Body of pancreas (tissue), 4 donors: Measurements from ENCODE around the gene PLCXD3.

Experiments
- POLR2A ChIP-seq, 3 donors: fragments of 450-650 bp; IDR thresholded peaks; one replicate each; pipeline ENCODE4 v1.6.1; 2016; ENCODE audit warnings: antibody characterized with exemption in 3 of 3, mild to moderate bottlenecking in 2 of 3
- TF ChIP-seq, protein P1 (sequence below), 7 experiments: fragments of 450-650 bp in 4 of 7; fragments of 200-600 bp in 3 of 7; sonication (generic) in 3 of 7; IDR thresholded peaks; one replicate each; pipeline ENCODE4 v1.5.1; 2016 to 2019; ENCODE audit warnings: antibody characterized with exemption in 7 of 7

GRCh38 chr5:41418220-41419031, 92.0 kb downstream of the PLCXD3 start:
- TF ChIP-seq POLR2A (IDR thresholded peaks at IDR 0.05) = no peak
- TF ChIP-seq, protein P1, sequence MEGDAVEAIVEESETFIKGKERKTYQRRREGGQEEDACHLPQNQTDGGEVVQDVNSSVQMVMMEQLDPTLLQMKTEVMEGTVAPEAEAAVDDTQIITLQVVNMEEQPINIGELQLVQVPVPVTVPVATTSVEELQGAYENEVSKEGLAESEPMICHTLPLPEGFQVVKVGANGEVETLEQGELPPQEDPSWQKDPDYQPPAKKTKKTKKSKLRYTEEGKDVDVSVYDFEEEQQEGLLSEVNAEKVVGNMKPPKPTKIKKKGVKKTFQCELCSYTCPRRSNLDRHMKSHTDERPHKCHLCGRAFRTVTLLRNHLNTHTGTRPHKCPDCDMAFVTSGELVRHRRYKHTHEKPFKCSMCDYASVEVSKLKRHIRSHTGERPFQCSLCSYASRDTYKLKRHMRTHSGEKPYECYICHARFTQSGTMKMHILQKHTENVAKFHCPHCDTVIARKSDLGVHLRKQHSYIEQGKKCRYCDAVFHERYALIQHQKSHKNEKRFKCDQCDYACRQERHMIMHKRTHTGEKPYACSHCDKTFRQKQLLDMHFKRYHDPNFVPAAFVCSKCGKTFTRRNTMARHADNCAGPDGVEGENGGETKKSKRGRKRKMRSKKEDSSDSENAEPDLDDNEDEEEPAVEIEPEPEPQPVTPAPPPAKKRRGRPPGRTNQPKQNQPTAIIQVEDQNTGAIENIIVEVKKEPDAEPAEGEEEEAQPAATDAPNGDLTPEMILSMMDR (IDR thresholded peaks at IDR 0.05) = no peak
